ENCODE data around the gene SP2.

SP2 gene

DNA sequence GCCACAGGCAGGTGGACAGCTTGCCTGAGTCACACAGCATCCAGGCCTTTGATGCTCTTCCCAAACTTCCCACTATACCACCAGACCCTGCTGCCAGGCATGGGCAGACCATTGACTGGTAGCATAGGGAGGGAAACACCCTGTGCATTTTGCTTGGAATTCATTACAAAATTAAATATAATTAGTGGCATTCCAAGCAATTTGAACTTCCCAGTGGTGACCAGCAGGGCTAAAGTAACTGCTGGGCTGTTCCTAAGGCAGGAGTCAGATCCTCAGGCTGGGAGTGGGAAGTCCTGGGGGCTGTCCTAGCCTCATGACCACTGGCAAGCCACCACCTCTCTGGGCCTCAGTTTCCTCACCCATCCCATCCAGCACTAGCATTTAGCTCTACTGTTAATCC lies 57.9 kb downstream of the SP2 start:
- DNase-seq: no peak

- no peak for DNase-seq
Observed at GRCh38 chr17:47955497-47956461, 59.7 kb downstream of the SP2 start.

DNA sequence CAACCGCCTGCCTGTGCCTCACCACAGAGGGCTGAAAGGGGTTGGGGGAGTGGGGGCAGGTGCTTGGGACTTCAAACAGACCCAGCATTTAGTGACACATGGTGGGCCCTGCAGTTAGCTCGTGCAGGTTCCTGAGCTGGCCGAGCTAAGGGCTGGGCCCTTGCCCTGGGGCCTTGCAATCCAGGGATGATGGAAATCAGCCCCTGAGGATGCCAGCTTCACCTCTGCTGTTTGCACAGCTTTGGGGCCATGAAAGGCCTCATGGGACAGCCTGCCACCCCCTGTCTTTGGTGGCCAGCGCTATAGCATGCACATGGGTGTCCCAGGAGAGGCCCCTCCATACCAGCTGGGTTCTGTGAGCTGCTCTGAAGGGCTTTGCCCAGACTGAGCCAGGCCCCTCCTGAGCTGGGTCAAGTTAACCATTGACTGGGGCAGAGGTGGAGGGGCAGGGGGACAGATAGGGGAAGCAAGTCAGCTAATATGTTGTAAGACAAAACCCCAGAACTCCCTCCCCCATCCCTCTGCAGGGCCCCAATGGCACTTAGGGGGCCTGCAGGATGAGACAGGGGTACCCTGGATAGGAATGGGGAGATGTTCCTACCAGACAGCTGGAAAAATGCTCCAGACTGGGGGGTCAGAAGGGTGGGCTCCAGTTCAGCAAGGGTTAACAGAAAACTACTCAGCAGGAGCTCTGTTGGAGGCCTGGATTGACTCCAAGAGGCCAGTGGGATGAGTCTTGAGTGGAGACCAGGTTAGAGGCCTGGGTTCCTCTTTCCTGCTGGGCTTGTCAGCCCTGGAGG lies 61.0 kb downstream of the SP2 start:
- DNase-seq: no peak

GRCh38 chr17:47957591-47958490 lies 61.8 kb downstream of the SP2 start, which contains the start of gene PRR15L:
Gene PRR15L (minus strand): TSS chr17:47957883. CDS start chr17:47953234, 4,649 bp downstream.
- DNase-seq: no peak

DNA sequence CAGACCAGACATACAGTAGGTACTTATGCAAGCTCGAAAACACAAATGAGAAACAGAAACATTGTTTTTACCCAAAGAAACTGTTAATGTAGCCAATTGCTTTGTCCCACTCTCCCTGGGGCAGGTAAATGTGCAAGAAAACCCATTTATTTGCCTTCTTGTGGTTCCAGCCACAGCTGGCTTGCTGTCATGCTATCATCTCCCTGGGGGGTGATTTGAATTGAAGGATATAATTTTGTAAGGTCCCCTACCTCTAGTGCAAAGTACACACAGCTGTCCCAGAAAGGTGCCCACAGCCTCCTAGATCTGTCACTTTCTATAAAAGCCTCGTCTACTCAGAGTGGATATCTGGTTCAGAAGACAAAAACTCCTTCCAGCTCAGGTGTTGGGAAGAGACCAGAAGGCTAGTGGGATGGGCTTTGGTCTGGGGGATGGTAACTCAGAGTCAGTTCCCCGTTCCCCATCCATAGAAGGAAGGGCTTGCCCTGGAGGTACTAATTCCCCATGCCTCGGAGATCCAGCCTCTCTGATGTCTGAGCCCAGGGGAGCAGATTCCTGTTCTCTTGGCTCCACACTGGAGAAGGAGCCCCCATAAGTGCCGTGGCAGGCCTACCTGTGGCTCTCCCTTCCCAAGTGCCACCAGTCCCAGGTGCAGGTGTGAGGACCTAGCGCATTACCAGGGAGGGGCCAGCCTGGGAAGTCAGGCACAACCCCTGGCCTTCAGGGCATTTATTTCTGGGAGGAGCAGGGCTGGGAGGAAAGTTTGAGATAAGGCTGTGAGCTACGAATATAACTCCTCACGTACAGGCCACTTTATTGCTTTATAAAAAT lies 64.0 kb downstream of the SP2 start:
- no peak for DNase-seq

DNA sequence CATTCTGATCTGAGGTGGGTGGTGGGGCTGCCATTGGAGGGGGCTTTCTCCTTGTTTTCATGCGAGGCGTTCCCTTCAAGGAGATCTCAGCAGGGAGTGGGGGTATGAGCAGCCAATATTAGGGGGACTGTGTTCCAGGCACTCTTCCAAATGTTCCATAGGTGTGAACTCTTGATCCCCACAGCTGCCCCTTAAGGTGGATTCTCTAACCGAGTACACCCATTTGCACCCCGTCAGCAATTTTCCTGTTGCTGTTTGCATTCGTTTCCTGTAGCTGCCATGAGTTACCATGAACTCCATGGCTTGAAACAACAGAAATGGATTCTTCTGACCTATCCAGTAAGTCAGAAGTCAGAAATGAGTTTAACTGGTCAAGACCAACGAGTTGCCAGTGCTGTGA lies 65.4 kb downstream of the SP2 start:
- DNase-seq: no peak

DNA sequence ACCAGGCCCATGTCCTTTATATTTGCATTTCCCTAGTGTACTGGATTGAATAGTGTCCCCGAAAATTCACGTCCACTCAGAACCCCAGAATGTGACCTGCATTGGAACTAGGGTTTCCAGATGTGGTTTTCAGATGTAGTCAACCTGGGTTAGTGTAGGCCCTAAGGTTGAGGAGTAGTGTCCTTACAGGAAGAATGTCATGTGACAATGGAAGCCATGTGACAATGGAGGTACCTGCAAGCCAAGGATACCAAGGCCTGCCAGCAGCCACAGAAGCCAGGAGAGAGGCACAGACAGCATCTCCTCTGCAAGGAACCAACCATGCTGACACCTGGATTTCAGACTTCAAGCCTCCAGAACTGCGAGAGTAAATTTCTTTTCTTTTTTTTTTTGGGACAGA lies 66.9 kb downstream of the SP2 start:
- DNase-seq: no peak

GRCh38 chr17:47964856-47965255 lies 68.8 kb downstream of the SP2 start:
- no peak for DNase-seq

- DNase-seq: no peak
Observed at GRCh38 chr17:47966079-47966519, 70.1 kb downstream of the SP2 start.

DNA sequence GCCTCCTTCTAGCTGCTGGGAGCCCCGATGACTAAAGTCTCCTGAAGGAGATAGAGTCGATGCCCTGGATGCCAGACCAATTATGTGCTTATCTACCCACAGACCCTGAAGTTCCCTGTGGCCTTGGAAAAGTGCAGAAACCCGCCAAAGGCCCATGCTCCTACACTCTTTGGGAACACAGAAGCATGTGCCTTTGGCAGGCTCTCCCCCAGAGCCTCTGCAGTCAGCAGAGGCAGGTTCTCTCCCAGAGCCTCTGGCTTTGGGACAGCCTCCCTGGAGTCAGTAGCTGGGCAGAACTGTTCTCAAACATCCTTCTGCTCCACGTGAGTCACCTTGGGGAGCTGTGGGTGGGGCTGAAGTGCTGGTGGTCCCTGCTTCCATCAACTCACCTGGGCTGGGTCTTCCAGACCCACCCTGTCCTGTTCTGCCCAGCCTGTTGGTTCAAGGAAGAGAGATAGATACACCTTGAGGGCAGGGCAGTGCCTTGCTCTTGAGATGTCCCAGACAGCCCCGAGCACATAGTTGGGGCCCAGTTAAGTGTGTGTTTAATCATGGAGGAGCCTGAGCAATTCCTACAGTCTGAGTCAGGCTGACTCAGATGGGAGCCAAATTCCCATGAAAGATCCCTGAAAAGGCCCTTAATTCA lies 71.7 kb downstream of the SP2 start:
- DNase-seq: no peak

DNA sequence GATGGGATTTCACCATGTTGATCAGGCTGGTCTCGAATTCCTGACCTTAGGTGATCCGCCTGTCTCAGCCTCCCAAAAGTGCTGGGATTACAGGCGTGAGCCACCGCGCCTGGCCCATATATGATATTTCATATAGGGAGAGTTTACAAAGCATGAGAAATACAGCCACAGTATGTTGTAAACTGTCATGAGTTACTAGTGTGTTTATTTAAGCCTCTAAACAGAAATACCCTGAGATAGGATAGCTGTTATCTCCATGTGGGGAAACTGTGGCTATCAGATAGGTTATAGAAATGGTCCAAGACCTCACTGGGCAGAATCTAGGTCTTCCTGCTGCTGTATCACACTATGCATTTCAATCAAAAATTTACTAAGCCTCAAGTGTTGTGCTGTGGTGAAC lies 72.8 kb downstream of the SP2 start:
- no peak for DNase-seq

DNA sequence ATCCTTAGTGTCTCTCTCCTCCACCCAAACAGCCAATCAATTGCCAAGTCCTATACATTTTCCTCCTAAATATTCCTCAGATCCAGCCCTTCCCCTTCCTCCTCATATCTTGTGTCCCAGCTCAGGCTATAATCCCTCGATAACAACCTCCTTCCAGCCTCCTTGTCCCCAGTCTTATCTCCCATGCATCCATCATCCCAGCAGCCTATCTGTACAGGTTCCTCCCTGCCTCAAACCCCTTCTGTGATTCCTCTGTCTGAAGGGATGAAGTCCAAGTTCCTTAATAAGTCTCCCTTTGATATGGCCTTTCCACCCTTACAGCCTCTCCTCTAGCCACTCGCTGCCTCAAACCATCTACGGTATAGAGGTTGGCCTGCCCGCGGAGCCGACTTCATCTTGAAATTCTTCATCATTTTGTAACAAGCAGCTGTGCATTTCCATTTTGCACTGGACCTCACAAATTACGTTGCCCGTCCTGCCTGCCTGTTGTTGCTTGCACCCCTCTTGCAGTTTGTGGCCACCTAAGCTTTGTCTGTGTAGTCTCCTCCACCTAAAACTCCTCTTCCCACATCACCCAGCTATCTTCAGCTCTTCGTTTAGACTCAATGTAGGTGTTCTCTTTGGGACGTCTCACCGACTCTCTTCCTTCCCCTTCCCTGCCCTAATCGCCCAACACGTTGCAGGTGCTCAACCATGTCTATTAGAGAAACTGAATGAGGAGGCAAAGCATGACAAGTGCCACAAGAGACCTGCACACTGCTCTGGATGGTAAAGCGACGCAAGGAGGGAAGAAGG lies 74.1 kb downstream of the SP2 start:
- no peak for DNase-seq

DNA sequence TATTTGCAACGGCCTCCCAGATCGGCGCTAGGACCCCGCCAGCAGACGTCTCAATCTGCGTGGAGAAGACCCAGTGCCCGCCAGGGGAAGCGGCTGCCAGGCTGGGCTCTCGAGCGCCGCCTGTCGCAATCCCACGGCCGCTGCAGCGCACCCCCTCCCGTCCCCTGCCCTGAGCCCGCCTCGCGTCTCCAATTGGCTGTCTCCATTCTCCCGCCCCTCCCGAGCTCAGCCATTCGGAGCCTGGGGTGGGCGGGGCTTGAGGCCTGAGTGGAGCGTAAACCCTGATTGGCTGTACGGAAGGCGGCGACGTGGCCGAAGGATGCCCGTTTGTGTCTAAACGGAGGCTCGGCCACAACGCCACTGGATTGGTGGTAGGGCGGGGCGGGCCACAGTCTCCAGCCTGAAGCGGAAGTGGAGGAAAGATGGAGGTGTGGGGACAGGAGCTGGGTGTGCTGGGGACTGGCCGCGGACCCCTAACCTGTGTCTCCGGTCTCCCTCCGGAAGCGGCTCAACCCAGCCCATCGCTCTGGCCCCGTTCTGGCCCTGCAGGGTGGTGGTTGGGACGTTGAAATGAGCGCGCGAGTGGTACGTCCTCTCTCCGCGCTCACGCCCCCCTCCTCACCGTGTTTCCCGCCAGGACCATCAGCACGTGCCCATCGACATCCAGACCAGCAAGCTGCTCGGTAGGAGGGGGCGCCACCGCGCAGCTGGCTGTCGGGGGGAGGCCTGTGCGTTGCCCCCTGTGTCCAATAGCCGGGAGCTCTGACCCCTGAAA lies 74.9 kb downstream of the SP2 start, which contains the start of gene CDK5RAP3:
Gene CDK5RAP3 (plus strand): TSS at position 389 of the 775 bp plus-strand sequence. CDS start 34 bp downstream, at position 423.
- peak; percentile 99 for DNase-seq

- DNase-seq: no peak
Observed at GRCh38 chr17:47973541-47973940, 77.5 kb downstream of the SP2 start.

DNA sequence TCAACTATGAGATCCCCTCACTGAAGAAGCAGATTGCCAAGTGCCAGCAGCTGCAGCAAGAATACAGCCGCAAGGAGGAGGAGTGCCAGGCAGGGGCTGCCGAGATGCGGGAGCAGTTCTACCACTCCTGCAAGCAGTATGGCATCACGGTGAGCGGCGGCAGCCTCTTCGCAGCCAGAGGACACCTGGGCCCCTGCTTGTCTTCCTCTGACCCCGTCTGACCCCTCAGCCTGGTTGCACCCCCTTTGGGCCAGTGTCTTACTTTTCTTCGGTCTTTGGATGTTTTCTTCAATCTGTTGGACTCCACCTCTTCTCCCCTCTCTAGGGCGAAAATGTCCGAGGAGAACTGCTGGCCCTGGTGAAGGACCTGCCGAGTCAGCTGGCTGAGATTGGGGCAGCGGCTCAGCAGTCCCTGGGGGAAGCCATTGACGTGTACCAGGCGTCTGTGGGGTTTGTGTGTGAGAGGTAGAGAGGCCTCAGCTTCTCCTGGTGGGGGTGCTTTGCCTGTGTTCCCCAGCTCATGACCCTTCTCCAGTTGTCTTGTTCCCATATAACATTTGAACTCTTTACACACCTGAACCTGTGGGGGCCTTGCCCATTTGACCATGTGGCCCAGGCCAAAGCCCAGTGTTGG lies 79.3 kb downstream of the SP2 start:
- no peak for DNase-seq

GRCh38 chr17:47975823-47976205 lies 79.8 kb downstream of the SP2 start:
- no peak for DNase-seq

DNA sequence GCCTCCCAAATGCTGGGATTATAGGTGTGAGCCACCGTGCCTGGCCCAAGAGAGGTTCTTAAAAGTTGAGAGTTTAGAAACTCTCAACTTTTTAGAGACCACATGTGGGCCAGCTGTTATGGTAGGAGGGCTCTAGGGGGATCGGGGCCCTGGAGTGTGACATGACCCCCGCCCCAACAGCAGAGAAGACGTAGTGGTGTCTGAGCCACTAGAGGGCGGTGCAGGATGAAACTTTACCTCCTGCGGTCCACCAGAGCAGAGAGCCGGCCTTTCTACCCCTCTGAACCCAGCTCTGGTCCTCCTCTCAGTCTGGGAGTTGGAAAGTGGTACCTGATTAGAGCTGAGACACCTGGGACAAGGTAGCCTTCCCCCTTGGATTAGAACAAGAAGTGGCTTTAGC lies 82.3 kb downstream of the SP2 start:
- peak; percentile 54 for DNase-seq
